GM12874 (cell line): ENCODE measurements around the gene ABLIM2.

Experiments used
- TF ChIP-seq, protein P1 (sequence below): IDR thresholded peaks from 2 replicates; pipeline ENCODE4 v1.5.1; 2011; ENCODE audit warnings: low read depth, mild to moderate bottlenecking, control low read depth, low read length, moderate library complexity; ENCODE audit not compliant: insufficient read depth

ABLIM2 gene

DNA sequence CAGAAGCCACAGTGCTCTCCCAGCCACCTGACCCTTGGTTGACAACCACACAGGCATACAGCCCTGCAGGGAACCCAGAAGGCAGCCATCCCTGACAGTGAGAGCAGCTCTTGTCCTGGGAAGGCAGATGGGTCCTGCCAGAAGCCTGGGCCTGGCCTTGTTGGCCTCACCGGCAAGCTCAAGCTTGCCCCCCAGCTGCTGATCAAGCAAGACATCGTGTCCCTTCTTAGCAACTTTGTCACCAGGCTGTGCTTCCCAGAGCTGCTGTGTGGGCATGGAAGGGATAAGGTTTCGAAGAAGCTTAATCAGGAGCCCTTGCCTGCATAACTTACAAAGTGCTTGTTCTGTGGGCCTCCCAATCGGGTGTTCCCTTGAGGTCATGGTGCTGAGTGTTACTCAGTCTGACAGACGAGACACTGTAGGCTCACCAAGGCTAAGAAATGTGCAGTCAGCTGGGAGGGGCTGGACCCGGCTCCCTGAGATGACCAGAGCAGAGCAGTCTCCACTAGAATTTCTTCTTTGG lies 6.8 kb upstream of the ABLIM2 start:
- TF ChIP-seq, protein P1, sequence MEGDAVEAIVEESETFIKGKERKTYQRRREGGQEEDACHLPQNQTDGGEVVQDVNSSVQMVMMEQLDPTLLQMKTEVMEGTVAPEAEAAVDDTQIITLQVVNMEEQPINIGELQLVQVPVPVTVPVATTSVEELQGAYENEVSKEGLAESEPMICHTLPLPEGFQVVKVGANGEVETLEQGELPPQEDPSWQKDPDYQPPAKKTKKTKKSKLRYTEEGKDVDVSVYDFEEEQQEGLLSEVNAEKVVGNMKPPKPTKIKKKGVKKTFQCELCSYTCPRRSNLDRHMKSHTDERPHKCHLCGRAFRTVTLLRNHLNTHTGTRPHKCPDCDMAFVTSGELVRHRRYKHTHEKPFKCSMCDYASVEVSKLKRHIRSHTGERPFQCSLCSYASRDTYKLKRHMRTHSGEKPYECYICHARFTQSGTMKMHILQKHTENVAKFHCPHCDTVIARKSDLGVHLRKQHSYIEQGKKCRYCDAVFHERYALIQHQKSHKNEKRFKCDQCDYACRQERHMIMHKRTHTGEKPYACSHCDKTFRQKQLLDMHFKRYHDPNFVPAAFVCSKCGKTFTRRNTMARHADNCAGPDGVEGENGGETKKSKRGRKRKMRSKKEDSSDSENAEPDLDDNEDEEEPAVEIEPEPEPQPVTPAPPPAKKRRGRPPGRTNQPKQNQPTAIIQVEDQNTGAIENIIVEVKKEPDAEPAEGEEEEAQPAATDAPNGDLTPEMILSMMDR, result no peak

GRCh38 chr4:8164687-8165086 lies 6.1 kb upstream of the ABLIM2 start:
- TF ChIP-seq, protein P1, result no peak

DNA sequence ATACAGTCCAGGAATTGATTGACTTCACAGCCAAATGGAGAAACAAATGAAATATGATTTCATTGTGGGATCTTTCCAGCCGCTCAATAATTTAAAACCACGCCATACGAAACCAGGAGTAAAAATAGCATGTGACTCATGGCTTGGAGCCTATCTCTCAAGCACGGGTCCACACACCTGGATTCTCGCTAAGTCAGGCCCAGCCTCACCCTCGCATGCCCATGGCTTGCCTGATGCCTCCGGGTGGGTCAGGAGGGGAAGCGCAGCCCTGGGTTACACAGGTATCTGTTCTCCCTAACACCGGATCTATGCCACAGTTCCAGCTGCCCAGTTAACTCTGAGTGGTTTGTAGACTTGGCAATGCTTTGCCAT lies 5.6 kb upstream of the ABLIM2 start:
- TF ChIP-seq, protein P1, result no peak

DNA sequence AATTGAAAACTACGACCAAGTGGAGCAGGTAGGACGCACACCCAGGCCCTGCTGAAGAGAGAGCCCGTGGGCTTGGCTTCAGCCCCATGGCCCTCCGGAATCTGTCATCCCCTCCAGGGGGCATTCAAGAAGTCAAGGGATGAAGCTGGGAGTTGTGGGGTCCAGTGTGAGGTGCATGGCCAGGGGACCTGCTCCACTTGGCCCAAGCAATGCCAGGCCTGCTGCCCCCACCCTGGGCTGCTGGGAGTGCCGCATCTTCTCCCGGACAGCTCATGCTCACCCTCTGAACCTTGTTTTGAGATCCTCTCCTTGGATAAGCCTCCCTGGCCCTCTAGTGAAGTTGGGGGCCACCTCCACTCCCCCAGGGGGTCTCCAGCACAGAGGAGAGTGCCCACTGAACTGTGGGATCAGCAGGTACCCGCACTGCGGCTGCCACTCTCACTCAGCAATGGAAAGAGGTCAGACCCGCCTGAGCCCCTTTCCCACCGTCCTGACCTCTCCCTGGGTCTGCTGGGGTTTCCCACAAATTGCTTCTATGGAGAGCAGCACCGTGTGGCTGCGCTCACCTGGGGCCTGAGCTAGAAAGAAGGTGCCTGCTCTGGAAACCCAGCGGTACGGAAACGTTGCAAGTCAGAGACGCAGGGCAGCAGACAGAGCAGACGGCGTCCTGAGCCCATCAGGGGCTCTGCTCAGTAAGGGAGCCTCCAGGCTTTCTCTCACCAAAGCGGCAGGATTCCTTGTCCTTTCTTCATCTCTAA lies 5.0 kb upstream of the ABLIM2 start:
- TF ChIP-seq, protein P1, result no peak

DNA sequence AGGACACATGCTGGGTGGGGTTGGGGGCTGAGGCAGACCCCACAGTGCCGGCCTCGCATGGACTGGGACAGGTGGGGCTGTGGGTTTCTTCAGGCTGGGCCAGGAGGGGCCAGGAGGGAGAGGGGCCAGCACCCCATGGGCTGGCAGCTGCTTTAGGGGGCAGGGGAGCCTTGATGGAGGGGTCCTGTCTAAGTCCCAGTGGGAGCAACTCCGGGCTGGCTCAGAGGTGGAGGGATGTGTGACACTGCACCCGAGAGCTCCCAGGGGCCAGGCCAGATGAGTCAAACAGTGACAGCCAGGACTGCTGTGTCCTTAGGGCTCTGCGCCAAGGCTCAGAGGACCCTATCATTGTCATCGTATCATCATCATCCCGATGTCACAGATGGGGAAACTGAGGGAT lies 4.4 kb upstream of the ABLIM2 start:
- TF ChIP-seq, protein P1, result no peak

- TF ChIP-seq, protein P1, result no peak
Observed at GRCh38 chr4:8162625-8163024, 4.0 kb upstream of the ABLIM2 start.

DNA sequence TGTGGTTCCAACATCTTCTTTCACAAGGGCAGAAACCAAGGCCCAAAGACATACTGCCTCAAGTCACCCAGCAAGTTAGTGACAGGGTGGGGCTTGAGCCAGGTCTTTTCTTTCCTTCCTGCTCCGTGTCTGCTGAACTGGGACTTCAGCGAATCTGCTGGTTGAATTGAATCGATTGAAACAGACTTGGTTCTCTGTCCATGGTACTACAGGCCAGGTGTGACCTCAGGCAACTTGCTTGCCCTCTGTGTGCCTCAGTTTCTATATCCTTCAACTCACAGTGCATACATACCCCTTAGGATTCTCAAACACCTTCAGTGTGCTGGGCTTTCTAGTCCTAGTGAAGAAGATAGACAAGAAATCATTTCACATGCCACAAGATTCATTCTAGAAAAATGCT lies 2.0 kb upstream of the ABLIM2 start:
- TF ChIP-seq, protein P1, result no peak

DNA sequence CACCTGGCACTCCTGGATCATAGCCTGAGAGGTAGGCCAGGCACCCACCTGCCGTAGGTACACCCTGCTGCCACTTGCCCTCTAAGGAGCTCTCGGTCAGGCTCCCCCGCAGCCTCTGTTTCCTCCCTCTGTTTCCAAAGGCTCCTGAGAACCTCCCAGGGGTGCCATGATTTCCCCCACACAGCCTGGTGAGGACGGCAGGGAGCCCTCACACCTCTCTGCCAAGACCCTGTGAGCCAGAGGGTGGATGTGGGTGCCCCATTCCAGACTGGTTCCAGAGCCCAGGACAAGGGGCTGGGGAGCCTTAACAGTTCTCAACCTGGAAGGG lies 1.6 kb upstream of the ABLIM2 start:
- TF ChIP-seq, protein P1, result no peak
